Spleen (tissue), 7 donors: ENCODE measurements around the gene OR5K4.

Source experiments
- CTCF ChIP-seq, 11 experiments: fragments of 200-600 bp in 7 of 11; fragments of 450-650 bp in 4 of 11; sonication (generic) in 4 of 11; IDR thresholded peaks in 8 of 11; conservative IDR thresholded peaks in 3 of 11; 1 replicate in 7 of 11; 2 replicates in 4 of 11; pipeline versions ENCODE4 v1.4.0 to v1.8.0; 2016 to 2021; ENCODE audit warnings: antibody characterized with exemption in 11 of 11, inconsistent platforms in 4 of 11, mild to moderate bottlenecking in 1 of 11
- POLR2A ChIP-seq, 3 donors: fragments of 450-650 bp; IDR thresholded peaks; one replicate each; pipeline ENCODE4 v1.5.1; 2017; ENCODE audit warnings: antibody characterized with exemption in 3 of 3, mild to moderate bottlenecking in 1 of 3
- POLR2AphosphoS5 ChIP-seq, 3 donors: sonication (generic); formaldehyde crosslinking; IDR thresholded peaks; one replicate each; pipeline ENCODE4 v1.5.1; 2017; ENCODE audit warnings: antibody characterized with exemption in 3 of 3
- donor health status: DM: no; HTN: no; CAD: no; lungs with moderate emphysema.
- donor health status: DM: no; HTN: no; CAD: no.
- donor health status: DM: no; HTN: no; CAD: no.

GRCh38 chr3:98390366-98390765 lies 36.7 kb downstream of the OR5K4 start, which contains the start of gene OR5K3:
- TF ChIP-seq CTCF (IDR thresholded peaks at IDR 0.05 in 8 of 11, conservative IDR thresholded peaks at IDR 0.05 in 3 of 11) (no peak), POLR2A (IDR thresholded peaks at IDR 0.05) (no peak), POLR2AphosphoS5 (IDR thresholded peaks at IDR 0.05) (no peak)
